Suppressor macrophage (primary cell): ENCODE measurements around the gene MTUS2.

Source experiments
- DNase-seq, 4 experiments: peaks; one replicate each; pipeline ENCODE4 v3.0.0-alpha.2; 2020 to 2022

Gene MTUS2

DNA sequence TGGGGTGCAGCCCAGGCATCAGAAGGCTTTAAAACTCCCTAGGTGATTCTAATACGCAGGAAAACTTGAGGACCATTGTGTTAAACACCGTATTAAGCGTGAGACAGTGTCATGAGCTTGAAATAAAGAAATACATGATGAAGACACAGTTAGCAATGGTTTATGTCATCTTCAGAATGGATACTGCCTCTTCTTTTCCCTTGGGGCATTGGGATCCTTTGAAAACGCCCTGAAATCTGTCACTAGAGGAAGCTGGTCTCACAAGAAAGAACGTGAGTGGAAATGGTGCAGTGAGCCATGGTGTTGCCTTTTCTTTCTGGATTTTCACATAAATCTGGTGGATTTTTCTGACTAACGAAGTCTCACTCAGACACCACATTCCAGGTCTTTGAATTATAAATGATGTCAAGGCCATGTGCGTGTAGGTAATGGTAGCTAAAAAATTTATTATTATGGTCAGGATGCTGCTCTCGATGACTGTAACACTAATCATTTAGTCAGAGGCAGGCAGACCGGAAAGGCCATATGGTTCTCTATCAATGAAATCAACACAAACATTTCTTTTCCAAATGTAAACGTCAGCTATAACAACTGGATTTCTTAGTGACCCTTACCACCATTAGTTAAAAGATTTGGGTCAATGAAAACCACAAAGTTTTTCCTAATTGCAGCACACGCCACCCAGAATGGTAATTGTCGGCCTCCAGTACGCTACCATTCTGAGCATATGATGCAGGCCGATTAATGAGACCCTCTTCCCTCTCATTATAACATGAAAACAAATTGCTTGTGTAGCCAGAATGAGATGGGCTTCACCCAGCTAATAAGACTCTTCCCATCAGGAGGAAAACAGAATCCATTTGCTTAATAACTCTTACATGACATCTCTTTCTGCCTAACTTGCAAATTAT is 669.8 kb downstream of the MTUS2 start:
- DNase-seq = no peak

DNA sequence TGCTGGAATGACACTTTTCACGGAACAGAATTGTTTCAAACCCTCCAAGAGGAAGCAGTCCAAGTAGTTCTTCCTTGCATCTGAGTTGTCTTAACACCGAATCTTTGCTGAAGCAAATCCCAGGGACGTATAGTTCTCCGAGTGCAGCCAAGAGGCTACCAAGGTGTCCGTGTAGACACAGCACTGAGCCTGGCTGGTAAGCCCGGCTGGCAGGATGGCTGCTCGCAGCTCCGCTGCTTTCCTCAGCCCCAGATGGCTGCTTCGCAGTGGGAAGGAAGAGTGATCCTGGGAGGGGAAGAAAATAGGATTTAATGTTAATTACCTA is 670.4 kb downstream of the MTUS2 start:
- no peak for DNase-seq

GRCh38 chr13:29491248-29491647 is 671.1 kb downstream of the MTUS2 start:
- DNase-seq = no peak

- DNase-seq = no peak
Measured at GRCh38 chr13:29493796-29494195, 673.7 kb downstream of the MTUS2 start.

- DNase-seq = no peak
Measured at GRCh38 chr13:29494520-29494919, 674.4 kb downstream of the MTUS2 start.

DNA sequence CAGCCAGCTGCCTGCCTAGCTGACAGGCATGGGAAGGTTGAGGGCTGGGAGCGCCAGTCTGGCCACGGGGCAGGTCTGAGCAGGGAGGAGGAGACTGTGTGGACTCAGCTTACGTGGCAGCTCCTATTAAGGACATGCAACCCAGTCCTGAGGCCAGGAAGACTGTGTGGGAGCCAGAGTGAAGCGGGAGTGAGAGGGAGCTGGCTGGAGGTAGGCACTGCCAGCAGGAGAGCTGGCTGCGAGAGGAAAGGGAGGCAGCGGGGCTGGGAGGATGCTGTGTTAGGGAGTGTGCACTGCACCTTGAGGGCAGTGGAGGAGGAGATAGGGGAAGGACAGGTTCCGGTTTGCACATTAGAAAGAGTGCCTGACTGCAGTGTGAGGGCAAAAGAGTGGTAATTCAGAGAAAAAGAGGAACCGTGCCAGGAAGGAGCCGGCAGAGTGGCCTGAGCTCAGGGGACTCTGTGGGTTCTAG is 676.1 kb downstream of the MTUS2 start:
- DNase-seq = peak; percentile 66 to 82 (median 78)

GRCh38 chr13:29497137-29497654 is 677.1 kb downstream of the MTUS2 start:
- no peak for DNase-seq

GRCh38 chr13:29498426-29499040 is 678.4 kb downstream of the MTUS2 start:
- no peak for DNase-seq

DNA sequence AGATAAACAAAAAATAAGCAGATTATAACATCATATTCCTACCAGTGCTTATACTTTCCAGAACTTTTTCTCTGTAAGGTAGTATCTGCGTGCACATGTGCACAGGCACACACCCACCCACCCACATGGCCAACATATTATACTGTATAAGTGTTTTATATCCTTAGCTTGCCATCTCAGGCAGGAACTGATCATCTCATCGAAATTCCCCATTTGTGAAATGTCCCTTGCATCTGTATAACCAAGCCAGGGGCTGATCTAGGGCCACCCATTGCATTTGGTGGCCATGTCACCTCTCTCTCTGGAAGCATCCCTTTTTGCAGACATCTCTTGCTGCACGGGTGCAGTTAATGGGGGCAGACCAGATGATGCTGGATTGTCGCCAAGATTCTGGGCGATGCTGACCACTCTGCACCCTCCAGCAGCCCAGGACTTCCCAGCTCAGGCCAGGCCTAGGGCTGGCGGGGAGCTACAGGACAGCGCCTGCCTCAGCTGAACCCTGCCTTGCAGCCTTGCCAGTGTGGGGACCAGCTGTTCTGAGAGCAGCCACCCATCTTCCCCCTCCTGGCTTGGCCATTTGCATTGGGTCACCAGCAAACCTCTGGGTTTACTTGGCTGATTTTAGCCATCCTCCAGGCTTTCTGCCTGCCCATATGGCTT is 679.5 kb downstream of the MTUS2 start:
- DNase-seq = no peak

DNA sequence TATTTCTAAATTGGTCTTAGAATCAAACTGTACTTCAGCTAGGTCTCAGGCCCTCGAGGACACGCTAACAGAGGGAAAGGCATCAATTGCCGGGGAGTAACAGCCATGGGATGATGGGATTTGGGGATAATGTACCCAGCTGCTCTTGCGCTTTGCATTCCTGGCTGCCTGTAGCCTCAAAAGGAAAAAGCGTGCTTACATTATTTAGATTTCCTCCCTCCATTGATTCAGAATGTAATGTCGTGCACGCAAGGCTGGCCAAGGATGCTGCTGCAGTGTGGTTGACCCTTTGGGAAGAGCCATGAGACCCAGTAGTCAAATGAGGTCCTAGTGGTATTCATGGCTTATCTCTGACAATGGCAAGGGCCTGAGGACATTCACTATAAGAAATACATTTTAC is 680.2 kb downstream of the MTUS2 start:
- no peak for DNase-seq

DNA sequence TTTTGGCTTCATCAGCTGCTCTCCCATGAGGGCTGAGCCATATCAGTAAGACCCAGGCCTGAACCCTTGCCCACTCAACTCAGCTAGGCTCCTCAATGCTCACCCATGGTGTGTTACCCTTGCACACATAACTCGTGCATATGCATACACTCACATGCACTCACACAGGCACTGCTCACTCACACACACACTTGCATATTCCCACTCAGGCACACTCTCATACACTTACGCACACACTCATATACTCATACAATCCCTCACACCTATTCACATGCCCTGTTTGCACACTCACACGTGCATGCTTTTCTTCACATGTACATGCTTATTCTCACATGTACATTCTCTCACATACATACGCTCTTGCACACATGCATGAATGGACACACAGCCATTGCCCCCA is 681.5 kb downstream of the MTUS2 start:
- DNase-seq = no peak

DNA sequence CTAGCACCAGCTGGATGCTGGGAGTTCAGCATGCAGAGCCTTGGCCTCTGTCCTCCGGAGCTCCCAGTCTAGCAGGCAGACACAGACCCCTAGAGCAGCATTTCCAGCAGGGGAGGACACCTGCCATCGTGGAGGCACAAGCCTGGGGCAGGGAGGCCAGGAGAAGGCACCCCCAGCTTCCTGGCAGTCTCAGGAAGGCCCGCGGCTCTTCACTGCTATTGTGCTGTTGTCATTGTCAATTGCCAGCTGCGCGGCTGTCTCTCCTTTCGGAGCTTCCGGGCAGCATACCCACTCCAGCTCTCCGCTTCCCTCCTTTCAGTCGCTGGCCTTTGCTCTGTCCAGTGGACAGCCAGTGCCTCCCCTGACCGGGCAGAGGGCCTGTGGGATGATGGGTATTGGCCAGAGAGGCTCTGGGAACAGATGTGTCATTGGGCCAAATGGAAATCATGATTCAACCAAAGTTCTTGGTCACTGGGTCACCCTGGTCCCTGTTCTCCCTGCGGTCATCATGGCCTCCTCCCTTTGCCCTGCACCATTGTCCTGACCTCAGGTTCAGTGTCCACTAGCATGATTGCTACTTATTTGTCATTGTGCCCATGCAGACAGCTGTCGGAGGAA is 682.4 kb downstream of the MTUS2 start:
- DNase-seq = no peak

DNA sequence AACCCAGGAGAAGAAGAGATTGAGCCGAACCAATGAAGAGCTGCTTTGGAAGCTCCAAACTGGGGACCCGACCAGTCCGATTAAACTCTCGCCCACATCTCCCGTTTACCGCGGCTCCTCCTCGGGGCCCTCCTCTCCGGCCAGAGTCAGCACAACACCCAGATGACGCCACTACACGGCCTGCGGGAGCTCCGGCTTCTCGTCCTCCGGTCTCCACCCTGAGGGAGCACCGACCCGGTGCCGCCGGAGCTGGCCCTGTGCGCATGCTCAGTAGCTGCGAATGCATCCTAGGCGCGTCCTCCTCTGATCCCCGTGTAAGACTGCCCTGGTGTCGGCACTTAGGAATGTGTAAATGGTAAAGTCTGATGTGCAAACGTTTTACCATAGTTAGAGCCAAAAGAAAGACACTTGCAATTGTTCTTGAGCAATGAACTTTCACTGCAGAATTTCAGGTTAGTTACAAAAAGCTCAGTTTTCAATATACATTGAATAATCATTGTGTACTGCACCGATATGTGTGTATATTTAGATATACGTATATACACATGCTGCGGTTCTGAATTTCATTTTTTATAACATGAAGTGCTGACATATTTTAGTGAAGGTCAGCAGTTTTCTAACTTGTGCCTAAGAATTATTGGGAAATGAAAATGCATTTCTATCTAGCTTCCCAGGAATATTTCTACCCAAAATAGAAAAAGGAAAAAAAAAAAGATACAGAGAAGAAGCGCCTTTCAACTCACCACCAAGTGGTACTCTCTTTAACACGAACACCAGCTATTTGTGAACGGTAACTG is 683.1 kb downstream of the MTUS2 start:
- peak in 2 of 4 experiments; percentile 4 to 13 for DNase-seq

- DNase-seq = no peak
Measured at GRCh38 chr13:29504691-29505090, 684.6 kb downstream of the MTUS2 start.

DNA sequence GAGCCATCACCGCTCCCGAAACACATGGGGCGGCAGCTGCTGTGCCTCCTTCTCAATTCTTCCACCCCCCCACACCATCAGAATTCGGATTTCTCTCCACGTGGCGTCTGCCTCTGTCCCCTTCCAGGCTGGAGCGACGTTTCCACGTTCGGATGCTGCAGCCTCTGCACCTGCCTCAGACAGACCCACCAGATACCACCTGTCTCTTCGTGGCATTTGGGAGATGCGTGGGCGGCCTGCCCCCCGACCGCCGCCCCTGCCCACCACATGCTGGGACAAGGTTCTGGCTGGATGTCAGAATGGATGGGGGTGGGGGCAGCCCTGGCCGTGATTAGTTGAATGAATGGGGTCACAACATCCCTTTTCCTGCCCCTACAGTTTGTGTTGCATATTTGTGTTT is 685.4 kb downstream of the MTUS2 start:
- DNase-seq = no peak

DNA sequence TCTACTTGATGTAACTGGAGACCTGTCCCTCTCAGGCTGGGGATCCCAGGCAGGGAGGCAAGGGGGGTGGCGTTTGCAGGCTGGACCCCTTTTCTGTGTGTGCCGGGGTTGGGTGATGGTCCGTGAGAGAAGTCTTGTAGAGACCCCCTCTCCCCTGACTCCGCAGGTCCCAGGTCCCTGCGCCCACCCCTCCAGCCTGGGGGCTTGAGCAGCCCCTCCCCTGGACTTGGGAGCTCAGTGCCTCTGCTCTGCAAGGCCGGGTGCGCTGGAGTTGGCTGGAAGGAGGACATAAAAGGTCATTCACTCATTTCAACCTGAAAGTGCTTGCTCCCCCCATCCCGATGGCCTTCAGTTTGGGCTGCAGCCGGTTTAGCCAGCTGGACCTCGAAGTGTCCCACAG is 685.8 kb downstream of the MTUS2 start:
- DNase-seq = no peak

- DNase-seq = no peak
Measured at GRCh38 chr13:29507356-29507755, 687.2 kb downstream of the MTUS2 start.

- peak; percentile 80 to 88 (median 87) for DNase-seq
Measured at GRCh38 chr13:29508130-29508875, 688.2 kb downstream of the MTUS2 start.

- no peak for DNase-seq
Measured at GRCh38 chr13:29508876-29509252, 688.7 kb downstream of the MTUS2 start.

- peak in 1 of 4 experiments; percentile 2 for DNase-seq
Measured at GRCh38 chr13:29509999-29510589, 690.0 kb downstream of the MTUS2 start.

DNA sequence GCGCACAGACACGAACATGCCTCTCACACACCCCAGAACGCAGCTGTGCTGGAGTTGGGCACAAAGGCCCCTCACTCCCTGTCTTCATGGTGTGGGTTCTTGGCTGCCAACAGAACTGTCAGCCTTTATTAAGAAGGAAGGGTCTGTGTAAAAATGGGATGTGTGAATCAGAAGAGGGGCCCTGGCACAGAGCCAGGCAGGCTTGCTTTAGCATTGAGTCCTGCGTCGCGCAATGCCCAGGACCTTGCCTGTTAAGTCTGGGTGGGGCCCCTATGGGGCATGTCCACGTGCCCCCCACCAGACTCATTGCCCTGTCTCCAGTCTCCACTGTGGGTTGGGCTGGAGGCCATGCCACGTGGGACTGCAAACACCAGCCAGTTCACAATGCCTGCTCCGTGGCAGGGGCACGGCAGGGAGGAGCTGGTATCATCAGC is 690.5 kb downstream of the MTUS2 start:
- DNase-seq = no peak
